Cardiac muscle cell (in vitro differentiated cells and primary cell): Measurements from ENCODE around the gene SLC7A14. TPM values are rescaled to one million over a fixed set of nuclear protein-coding genes. Genes with fewer than 3 reads are reported as not detected.

Experiments used
- DNase-seq, 2 donors: peaks; one replicate each; pipeline versions ENCODE4 v3.0.0 to v3.0.0-alpha.2; 2010 to 2017; ENCODE audit warnings: low read depth in 1 of 2, low spot score in 1 of 2
- H3K27ac ChIP-seq: fragments of 200-600 bp; sonication (generic); 2 replicates; pipeline ENCODE4 v1.5.1; 2016
- H3K27me3 ChIP-seq: fragments of 200-600 bp; sonication (generic); 2 replicates; pipeline ENCODE4 v1.6.0; 2016; ENCODE audit warnings: control low read depth
- H3K36me3 ChIP-seq: fragments of 200-600 bp; sonication (generic); 2 replicates; pipeline ENCODE4 v1.5.1; 2016; ENCODE audit warnings: control low read depth
- H3K4me1 ChIP-seq: fragments of 200-600 bp; sonication (generic); 2 replicates; pipeline ENCODE4 v1.8.1; 2017; ENCODE audit warnings: low read depth, mild to moderate bottlenecking, mixed run types
- H3K4me3 ChIP-seq: fragments of 200-600 bp; sonication (generic); 2 replicates; pipeline ENCODE4 v1.5.1; 2016; ENCODE audit warnings: mild to moderate bottlenecking
- H3K9me3 ChIP-seq: fragments of 200-600 bp; sonication (generic); 2 replicates; pipeline ENCODE4 v1.5.1; 2017; ENCODE audit warnings: low read depth, mild to moderate bottlenecking, control low read depth
- polyA plus RNA-seq: library from polyadenylated mRNA; unstranded; fragments of >200 nt; fragmentation: Nextera tagmentation; extraction: Ambion mirVana; gene quantifications from 2 replicates; pipeline ENCODE4 v1.2.1, GENCODE V29; 2016
- total RNA-seq: library from RNA; depleted of rRNA; stranded (reverse); fragments of >200 nt; gene quantifications from 2 replicates; pipeline ENCODE4 v1.2.3, GENCODE V29; 2016
- TF ChIP-seq, protein P1 (sequence below): IDR thresholded peaks from 2 replicates; pipeline ENCODE4 v1.5.1; 2012; ENCODE audit warnings: low read depth, mild to moderate bottlenecking, low read length

SLC7A14 gene
- total and polyA plus RNA-seq, 2 experiments from 2014 or later: not detected

DNA sequence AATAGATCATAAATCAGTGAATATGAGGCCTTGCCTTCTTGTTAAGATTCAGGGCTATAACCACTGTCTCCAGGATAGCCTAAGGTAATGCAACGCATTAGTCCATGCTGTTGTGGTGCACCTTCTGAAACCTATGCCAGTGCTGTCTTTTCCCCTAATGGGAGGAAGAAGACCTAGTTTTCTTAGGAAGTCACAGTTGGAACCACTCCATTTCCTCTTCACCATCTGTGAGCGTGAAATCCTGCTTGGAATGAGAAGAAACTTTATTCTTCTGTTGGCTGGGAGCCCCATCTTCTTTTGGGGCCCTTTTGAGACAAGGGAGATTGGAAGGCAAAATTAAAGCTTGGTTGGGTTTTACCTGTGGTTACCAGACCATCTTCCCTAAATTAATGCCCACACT is 25.9 kb upstream of the SLC7A14 start:
- Histone ChIP-seq H3K36me3 (no peaks in the 10 kb centered on the region), H3K4me1 (no peaks in the 10 kb centered on the region), H3K4me3 (no peak overlapping the region), H3K27ac (no peak overlapping the region), H3K9me3 (no peaks in the 10 kb centered on the region), H3K27me3 (no peaks in the 10 kb centered on the region)
- no peak for DNase-seq
- TF ChIP-seq, protein P1, sequence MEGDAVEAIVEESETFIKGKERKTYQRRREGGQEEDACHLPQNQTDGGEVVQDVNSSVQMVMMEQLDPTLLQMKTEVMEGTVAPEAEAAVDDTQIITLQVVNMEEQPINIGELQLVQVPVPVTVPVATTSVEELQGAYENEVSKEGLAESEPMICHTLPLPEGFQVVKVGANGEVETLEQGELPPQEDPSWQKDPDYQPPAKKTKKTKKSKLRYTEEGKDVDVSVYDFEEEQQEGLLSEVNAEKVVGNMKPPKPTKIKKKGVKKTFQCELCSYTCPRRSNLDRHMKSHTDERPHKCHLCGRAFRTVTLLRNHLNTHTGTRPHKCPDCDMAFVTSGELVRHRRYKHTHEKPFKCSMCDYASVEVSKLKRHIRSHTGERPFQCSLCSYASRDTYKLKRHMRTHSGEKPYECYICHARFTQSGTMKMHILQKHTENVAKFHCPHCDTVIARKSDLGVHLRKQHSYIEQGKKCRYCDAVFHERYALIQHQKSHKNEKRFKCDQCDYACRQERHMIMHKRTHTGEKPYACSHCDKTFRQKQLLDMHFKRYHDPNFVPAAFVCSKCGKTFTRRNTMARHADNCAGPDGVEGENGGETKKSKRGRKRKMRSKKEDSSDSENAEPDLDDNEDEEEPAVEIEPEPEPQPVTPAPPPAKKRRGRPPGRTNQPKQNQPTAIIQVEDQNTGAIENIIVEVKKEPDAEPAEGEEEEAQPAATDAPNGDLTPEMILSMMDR: no peak

DNA sequence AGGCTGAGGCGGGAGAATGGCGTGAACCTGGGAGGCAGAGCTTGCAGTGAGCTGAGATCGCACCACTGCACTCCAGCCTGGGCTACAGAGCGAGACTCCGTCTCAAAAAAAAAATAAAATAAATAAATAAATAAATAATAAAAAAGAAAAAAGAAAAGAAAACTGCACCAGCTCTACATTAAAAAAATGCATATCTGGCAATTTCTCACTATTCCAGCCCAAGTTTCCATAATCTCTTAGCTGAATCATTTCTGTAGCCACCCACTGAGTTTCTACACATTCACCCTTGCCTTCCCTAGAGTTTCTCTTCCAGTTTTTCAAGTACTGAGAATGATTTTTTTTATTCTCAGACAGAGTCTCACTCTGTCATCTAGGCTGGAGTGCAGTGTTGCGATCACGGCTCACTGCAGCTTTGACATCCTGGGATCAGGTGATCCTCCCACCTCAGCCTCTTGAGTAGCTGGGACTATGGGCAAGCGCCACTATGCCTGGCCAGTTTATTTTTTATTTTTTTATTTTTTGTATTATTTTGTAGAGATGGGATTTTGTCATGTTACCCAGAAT is 24.5 kb upstream of the SLC7A14 start:
- TF ChIP-seq, protein P1: no peak
- DNase-seq: no peak
- no peak overlapping the region for H3K27ac ChIP-seq
- H3K27me3 ChIP-seq: no peaks in the 10 kb centered on the region
- H3K4me1 ChIP-seq: no peaks in the 10 kb centered on the region
- no peak overlapping the region for H3K4me3 ChIP-seq
- no peaks in the 10 kb centered on the region for H3K9me3 ChIP-seq
- H3K36me3 ChIP-seq: no peaks in the 10 kb centered on the region

DNA sequence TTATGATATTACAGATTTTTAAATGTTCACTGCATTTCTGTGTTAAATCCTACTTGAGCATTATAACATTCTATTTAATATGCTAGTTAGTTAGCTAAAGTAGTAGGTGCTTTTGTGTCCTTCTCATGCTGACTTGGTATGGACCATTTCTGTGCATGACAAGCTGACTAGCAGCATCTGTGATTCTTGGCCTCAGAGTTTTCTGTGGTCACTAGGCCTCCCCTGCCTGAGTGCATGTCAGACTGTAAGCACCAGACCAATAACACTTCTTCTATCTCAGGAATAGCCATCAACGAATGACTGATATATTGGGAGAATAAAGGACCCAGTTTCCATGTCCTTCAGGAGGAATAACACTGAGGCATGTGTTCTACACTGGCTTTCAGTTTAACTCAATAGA is 22.6 kb upstream of the SLC7A14 start:
- Histone ChIP-seq H3K4me1 (no peaks in the 10 kb centered on the region), H3K9me3 (no peaks in the 10 kb centered on the region), H3K4me3 (no peak overlapping the region), H3K27ac (no peak overlapping the region), H3K27me3 (no peaks in the 10 kb centered on the region), H3K36me3 (no peaks in the 10 kb centered on the region)
- DNase-seq: no peak
- TF ChIP-seq, protein P1: no peak

DNA sequence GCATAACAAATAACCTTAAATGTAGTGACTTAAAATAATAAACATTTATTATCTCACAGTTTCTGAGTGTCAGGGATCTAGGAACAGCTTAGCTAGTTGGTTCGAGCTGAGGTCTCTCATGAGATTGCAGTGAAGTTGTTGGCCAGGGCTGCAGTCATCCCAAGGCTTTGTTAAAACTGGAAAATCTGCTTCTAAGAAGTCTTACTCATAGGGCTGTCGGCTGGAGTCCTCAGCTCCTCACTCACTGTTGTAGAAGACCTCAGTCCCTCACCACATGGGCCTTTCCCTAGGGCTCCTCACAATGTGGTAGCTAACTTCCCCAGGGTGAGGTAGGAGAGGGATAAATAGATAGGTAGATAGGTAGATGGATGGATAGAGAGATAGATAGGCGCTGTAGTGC is 20.8 kb upstream of the SLC7A14 start:
- Histone ChIP-seq H3K4me3 (no peak overlapping the region), H3K27me3 (no peaks in the 10 kb centered on the region), H3K9me3 (no peaks in the 10 kb centered on the region), H3K27ac (no peak overlapping the region), H3K36me3 (no peaks in the 10 kb centered on the region), H3K4me1 (no peaks in the 10 kb centered on the region)
- DNase-seq: no peak
- TF ChIP-seq, protein P1: no peak

DNA sequence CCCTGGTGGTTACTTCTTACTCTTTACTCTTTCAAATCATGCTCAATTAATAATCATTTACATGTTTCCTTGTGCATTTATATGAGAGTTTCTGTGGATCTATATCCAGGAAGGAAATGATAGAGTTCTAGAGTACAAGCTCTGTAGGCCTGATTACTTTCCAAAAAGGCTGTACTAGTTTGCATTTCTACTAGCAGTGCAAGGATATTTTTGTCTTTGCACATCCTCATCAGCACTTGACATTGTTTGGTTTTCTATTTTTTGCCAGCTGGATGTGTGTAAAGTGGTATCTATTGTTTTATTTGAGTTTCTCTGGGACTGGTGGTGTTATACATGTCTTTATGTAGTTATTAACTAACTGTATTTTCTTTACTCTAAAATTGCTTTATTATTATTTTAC is 19.6 kb upstream of the SLC7A14 start:
- DNase-seq: no peak
- Histone ChIP-seq H3K36me3 (no peaks in the 10 kb centered on the region), H3K4me1 (no peaks in the 10 kb centered on the region), H3K9me3 (no peaks in the 10 kb centered on the region), H3K27me3 (no peaks in the 10 kb centered on the region), H3K4me3 (no peak overlapping the region), H3K27ac (no peak overlapping the region)
- TF ChIP-seq, protein P1: no peak
